ENCODE measurements around the gene KRT9. TPM values are rescaled to one million over a fixed set of nuclear protein-coding genes. Genes with fewer than 3 reads are reported as not detected.

Gene KRT9
- total and polyA plus RNA-seq, 9 of the 15 experiments (the other 6 are each of a cell fraction or from before 2014, with no cell fraction given), result 0.03 TPM; not detected in 8

DNA sequence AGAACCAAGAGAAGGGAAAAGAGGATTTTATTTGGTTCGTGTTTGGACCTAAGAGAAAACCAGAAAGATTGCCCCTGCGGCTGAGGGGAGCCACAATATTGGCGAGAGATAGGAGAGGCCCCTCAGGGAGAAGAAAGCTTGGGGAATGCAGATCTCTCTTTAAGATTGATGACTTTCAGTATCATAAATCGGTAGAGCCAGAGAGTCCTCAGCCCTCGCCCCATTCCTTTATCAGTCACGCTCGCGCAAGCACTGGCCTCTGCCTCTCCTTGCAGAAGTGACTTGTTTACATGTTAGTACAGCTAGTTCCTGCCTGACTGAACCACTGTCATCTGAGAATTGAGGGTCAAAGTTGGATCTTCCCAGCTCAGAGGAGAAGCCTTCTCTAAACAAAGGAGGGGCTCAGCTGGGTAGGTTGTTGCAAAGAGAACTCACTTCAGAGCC, 22.2 kb downstream of the KRT9 start (continued):
- TF ChIP-seq, protein P1, sequence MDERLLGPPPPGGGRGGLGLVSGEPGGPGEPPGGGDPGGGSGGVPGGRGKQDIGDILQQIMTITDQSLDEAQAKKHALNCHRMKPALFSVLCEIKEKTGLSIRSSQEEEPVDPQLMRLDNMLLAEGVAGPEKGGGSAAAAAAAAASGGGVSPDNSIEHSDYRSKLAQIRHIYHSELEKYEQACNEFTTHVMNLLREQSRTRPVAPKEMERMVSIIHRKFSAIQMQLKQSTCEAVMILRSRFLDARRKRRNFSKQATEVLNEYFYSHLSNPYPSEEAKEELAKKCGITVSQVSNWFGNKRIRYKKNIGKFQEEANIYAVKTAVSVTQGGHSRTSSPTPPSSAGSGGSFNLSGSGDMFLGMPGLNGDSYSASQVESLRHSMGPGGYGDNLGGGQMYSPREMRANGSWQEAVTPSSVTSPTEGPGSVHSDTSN (CRISPR knock-in tag; IDR thresholded peaks at IDR 0.05; ENCODE audit: low read depth), result no peak
- TF ChIP-seq, protein P1 (tag; conservative IDR thresholded peaks at IDR 0.05; ENCODE audit: low read depth), result peak; percentile 92
- no peak for TF ChIP-seq SNRNP70 (optimal IDR thresholded peaks at IDR 0.05; ENCODE audit: low read depth, low read length)
- TF ChIP-seq BDP1 (IDR thresholded peaks at IDR 0.05; ENCODE audit: insufficient read depth, insufficient read length), result no peak
- TF ChIP-seq, protein P2, sequence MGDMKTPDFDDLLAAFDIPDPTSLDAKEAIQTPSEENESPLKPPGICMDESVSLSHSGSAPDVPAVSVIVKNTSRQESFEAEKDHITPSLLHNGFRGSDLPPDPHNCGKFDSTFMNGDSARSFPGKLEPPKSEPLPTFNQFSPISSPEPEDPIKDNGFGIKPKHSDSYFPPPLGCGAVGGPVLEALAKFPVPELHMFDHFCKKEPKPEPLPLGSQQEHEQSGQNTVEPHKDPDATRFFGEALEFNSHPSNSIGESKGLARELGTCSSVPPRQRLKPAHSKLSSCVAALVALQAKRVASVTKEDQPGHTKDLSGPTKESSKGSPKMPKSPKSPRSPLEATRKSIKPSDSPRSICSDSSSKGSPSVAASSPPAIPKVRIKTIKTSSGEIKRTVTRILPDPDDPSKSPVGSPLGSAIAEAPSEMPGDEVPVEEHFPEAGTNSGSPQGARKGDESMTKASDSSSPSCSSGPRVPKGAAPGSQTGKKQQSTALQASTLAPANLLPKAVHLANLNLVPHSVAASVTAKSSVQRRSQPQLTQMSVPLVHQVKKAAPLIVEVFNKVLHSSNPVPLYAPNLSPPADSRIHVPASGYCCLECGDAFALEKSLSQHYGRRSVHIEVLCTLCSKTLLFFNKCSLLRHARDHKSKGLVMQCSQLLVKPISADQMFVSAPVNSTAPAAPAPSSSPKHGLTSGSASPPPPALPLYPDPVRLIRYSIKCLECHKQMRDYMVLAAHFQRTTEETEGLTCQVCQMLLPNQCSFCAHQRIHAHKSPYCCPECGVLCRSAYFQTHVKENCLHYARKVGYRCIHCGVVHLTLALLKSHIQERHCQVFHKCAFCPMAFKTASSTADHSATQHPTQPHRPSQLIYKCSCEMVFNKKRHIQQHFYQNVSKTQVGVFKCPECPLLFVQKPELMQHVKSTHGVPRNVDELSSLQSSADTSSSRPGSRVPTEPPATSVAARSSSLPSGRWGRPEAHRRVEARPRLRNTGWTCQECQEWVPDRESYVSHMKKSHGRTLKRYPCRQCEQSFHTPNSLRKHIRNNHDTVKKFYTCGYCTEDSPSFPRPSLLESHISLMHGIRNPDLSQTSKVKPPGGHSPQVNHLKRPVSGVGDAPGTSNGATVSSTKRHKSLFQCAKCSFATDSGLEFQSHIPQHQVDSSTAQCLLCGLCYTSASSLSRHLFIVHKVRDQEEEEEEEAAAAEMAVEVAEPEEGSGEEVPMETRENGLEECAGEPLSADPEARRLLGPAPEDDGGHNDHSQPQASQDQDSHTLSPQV (IDR thresholded peaks at IDR 0.05), result peak; percentile 62
- no peak for TF ChIP-seq ARNT (IDR thresholded peaks at IDR 0.05)
- no peak; the same call in 1 of the 2 replicates for TF ChIP-seq MTA3 (IDR thresholded peaks at IDR 0.05; ENCODE audit: borderline replicate concordance)
- TF ChIP-seq BHLHE40 (IDR thresholded peaks at IDR 0.05; ENCODE audit: low read length), result peak; percentile 46; the same call in 1 of the 2 replicates
- TF ChIP-seq ZNF584 (CRISPR knock-in tag; IDR thresholded peaks at IDR 0.05; ENCODE audit: low read depth), result no peak
- TF ChIP-seq RCOR1 (IDR thresholded peaks at IDR 0.05; ENCODE audit: borderline replicate concordance in 1 of 2, low read depth in 2 of 2, low read length in 2 of 2), result peak in 1 of 2 experiments; percentile 54; a peak in 1 of 4 replicates
- no peak for TF ChIP-seq ZC3H11A (IDR thresholded peaks at IDR 0.05; ENCODE audit: low read depth, low read length)
- TF ChIP-seq TAL1 (IDR thresholded peaks at IDR 0.05), result peak; percentile 47
- TF ChIP-seq CAMTA2 (CRISPR knock-in tag; conservative IDR thresholded peaks at IDR 0.05), result no peak
- TF ChIP-seq HNRNPL (IDR thresholded peaks at IDR 0.05; ENCODE audit: low read depth, low read length), result no peak
- peak; percentile 56; the same call in 1 of the 2 replicates for TF ChIP-seq NR2C1 (IDR thresholded peaks at IDR 0.05)
- 0 out of 2 replicates have a peak, but pooled peaks have one; percentile 36 for TF ChIP-seq NR2C1 (tag; IDR thresholded peaks at IDR 0.05)
- TF ChIP-seq, protein P3, sequence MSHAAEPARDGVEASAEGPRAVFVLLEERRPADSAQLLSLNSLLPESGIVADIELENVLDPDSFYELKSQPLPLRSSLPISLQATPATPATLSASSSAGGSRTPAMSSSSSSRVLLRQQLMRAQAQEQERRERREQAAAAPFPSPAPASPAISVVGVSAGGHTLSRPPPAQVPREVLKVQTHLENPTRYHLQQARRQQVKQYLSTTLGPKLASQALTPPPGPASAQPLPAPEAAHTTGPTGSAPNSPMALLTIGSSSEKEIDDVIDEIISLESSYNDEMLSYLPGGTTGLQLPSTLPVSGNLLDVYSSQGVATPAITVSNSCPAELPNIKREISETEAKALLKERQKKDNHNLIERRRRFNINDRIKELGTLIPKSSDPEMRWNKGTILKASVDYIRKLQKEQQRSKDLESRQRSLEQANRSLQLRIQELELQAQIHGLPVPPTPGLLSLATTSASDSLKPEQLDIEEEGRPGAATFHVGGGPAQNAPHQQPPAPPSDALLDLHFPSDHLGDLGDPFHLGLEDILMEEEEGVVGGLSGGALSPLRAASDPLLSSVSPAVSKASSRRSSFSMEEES (CRISPR knock-in tag; IDR thresholded peaks at IDR 0.05), result no peak
- TF ChIP-seq, protein P4, sequence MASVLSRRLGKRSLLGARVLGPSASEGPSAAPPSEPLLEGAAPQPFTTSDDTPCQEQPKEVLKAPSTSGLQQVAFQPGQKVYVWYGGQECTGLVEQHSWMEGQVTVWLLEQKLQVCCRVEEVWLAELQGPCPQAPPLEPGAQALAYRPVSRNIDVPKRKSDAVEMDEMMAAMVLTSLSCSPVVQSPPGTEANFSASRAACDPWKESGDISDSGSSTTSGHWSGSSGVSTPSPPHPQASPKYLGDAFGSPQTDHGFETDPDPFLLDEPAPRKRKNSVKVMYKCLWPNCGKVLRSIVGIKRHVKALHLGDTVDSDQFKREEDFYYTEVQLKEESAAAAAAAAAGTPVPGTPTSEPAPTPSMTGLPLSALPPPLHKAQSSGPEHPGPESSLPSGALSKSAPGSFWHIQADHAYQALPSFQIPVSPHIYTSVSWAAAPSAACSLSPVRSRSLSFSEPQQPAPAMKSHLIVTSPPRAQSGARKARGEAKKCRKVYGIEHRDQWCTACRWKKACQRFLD (CRISPR knock-in tag; IDR thresholded peaks at IDR 0.05), result no peak
- 0 out of 2 replicates have a peak, but pooled peaks have one; percentile 7 for TF ChIP-seq MTA2 (IDR thresholded peaks at IDR 0.05; ENCODE audit: low read depth)
- TF ChIP-seq IRF2 (CRISPR knock-in tag; IDR thresholded peaks at IDR 0.05), result no peak
- no peak for TF ChIP-seq CEBPB (tag; IDR thresholded peaks at IDR 0.05)
